AG04449 (cell line): ENCODE data around the gene MED10.

Experiments
- CTCF ChIA-PET: fragments of 350-600 bp; formaldehyde crosslinking; extraction: SDS; loops from one replicate; lab custom pipeline; 2021; ENCODE audit warnings: antibody characterized with exemption; lab: Yijun Ruan, JAX
- POLR2A ChIA-PET: fragments of 400-600, 350-600 bp; formaldehyde crosslinking; extraction: SDS; loops from one replicate; lab custom pipeline; 2020; ENCODE audit warnings: antibody characterized with exemption, inconsistent platforms; lab: Yijun Ruan, JAX
- DNase-seq: peaks from one replicate; pipeline ENCODE4 v3.0.0-alpha.2; 2010; ENCODE audit warnings: low read depth, low spot score
- H3K4me3 ChIP-seq: 2 replicates; pipeline ENCODE4 v1.5.1; 2011; ENCODE audit warnings: low read depth, mild to moderate bottlenecking, control low read depth, low read length
- TF ChIP-seq, protein P1 (sequence below): IDR thresholded peaks from one replicate; pipeline ENCODE4 v1.5.1; 2011; ENCODE audit warnings: mild to moderate bottlenecking, moderate library complexity, low read length, control low read depth, inconsistent platforms; ENCODE audit not compliant: insufficient read depth; ENCODE audit errors: missing control alignments

MED10 gene

DNA sequence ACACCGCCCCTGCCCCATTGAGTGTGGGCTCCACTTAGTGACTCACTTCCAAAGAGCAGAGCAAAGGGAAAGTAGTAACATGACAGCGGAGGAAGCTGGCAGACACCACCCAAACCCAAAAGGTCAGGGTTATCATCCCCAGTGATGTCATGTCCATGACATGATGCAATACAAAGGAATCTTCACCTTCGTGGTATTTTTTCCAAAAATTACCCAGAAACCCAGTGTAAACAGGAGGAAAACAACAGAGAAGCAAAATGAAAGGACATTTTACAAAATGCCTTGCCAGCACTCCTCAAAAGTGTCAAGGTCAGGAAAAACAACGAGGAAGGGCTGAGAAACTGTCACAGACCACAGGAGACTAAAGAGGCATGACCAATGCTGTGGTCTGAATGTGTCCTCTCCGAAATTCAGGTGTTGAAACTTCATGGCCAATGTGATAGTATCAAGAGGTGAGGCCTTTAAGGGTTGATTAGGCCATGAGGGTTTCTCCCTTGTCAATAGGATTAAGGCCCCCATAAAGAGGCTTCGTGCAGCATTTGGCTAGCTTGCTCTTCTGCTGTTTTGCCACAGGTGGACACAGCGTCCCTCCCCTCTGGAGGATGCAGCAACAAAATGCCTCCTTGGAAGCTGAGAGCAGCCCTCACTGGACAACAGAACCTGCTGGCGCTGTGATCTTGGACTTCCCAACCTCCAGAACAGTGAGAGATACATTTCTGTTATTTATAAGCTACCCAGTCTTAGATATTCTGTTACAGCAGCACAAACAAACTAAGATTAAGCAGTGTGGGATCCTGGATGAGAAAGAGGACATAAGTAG, 30.5 kb upstream of the MED10 start:
- H3K4me3 ChIP-seq, result no peak overlapping the region
- ChIA-PET CTCF (no interaction called here), POLR2A (no interaction called here)
- no peak for DNase-seq
- TF ChIP-seq, protein P1, sequence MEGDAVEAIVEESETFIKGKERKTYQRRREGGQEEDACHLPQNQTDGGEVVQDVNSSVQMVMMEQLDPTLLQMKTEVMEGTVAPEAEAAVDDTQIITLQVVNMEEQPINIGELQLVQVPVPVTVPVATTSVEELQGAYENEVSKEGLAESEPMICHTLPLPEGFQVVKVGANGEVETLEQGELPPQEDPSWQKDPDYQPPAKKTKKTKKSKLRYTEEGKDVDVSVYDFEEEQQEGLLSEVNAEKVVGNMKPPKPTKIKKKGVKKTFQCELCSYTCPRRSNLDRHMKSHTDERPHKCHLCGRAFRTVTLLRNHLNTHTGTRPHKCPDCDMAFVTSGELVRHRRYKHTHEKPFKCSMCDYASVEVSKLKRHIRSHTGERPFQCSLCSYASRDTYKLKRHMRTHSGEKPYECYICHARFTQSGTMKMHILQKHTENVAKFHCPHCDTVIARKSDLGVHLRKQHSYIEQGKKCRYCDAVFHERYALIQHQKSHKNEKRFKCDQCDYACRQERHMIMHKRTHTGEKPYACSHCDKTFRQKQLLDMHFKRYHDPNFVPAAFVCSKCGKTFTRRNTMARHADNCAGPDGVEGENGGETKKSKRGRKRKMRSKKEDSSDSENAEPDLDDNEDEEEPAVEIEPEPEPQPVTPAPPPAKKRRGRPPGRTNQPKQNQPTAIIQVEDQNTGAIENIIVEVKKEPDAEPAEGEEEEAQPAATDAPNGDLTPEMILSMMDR, result no peak

GRCh38 chr5:6408260-6408596, 29.9 kb upstream of the MED10 start:
- ChIA-PET POLR2A (no interaction called here), CTCF (no interaction called here)
- DNase-seq, result no peak
- no peak overlapping the region for H3K4me3 ChIP-seq
- TF ChIP-seq, protein P1, result no peak

GRCh38 chr5:6407558-6408259, 29.4 kb upstream of the MED10 start:
- CTCF ChIA-PET, result no interaction called here
- TF ChIP-seq, protein P1, result no peak
- POLR2A ChIA-PET, result no interaction called here
- no peak overlapping the region for H3K4me3 ChIP-seq
- DNase-seq, result no peak

- ChIA-PET POLR2A (no interaction called here), CTCF (no interaction called here)
- DNase-seq, result no peak
- TF ChIP-seq, protein P1, result no peak
- H3K4me3 ChIP-seq, result no peak overlapping the region
Observed at GRCh38 chr5:6405591-6405990, 27.2 kb upstream of the MED10 start.

GRCh38 chr5:6404129-6404528, 25.8 kb upstream of the MED10 start:
- ChIA-PET CTCF (no interaction called here), POLR2A (no interaction called here)
- no peak for DNase-seq
- H3K4me3 ChIP-seq, result no peak overlapping the region
- TF ChIP-seq, protein P1, result no peak

- TF ChIP-seq, protein P1, result no peak
- H3K4me3 ChIP-seq, result no peak overlapping the region
- DNase-seq, result no peak
- CTCF ChIA-PET, result no interaction called here
- POLR2A ChIA-PET, result no interaction called here
Observed at GRCh38 chr5:6403416-6403815, 25.1 kb upstream of the MED10 start.
